Natural killer cell (primary cell): ENCODE measurements around the gene MZF1. TPM values are rescaled to one million over a fixed set of nuclear protein-coding genes. Genes with fewer than 3 reads are reported as not detected.
A peak's percentile ranks its signal among the peaks of the same experiment; 100 is the strongest.

Experiments used
- ATAC-seq, 3 donors: fragments of 150-1000 bp in 2 of 3; fragments of 200-7000 bp in 1 of 3; cut with Tn5 transposase; 1 replicate in 1 of 3; 2 replicates in 2 of 3; pipeline ENCODE4 v1.10.0; 2021; ENCODE audit warnings: mild to moderate bottlenecking in 2 of 3, moderate library complexity in 2 of 3
- DNase-seq, 2 donors: peaks; one replicate each; pipeline versions ENCODE4 v3.0.0 to v3.0.0-alpha.2; 2013 to 2021; ENCODE audit warnings: mixed read lengths in 1 of 2
- H3K27ac ChIP-seq: one replicate; pipeline ENCODE4 v1.5.1; 2013; ENCODE audit warnings: mild to moderate bottlenecking, low read length
- H3K27me3 ChIP-seq: one replicate; pipeline ENCODE4 v1.6.1; 2013; ENCODE audit warnings: low read length; ENCODE audit not compliant: control insufficient read depth, insufficient read depth
- H3K36me3 ChIP-seq: one replicate; pipeline ENCODE4 v1.6.1; 2013; ENCODE audit warnings: low read length; ENCODE audit not compliant: control insufficient read depth, insufficient read depth
- H3K4me1 ChIP-seq: one replicate; pipeline ENCODE4 v1.6.1; 2013; ENCODE audit warnings: low read length; ENCODE audit not compliant: control insufficient read depth, insufficient read depth
- H3K4me3 ChIP-seq: one replicate; pipeline ENCODE4 v1.5.1; 2013; ENCODE audit warnings: low read length
- H3K9me3 ChIP-seq: one replicate; pipeline ENCODE4 v1.6.1; 2013; ENCODE audit warnings: low read length; ENCODE audit not compliant: control insufficient read depth, insufficient read depth
- H3K27ac Mint-ChIP-seq, 2 donors: one replicate each; pipeline ENCODE4 v1.8.0; 2022; ENCODE audit warnings: mild to moderate bottlenecking in 2 of 2, mixed read lengths in 2 of 2, moderate library complexity in 1 of 2
- H3K27me3 Mint-ChIP-seq, 2 donors: one replicate each; pipeline ENCODE4 v1.8.0; 2022; ENCODE audit warnings: low read depth in 2 of 2, mixed read lengths in 2 of 2
- H3K36me3 Mint-ChIP-seq: one replicate; pipeline ENCODE4 v1.8.0; 2022; ENCODE audit warnings: mixed read lengths
- H3K4me1 Mint-ChIP-seq, 2 donors: one replicate each; pipeline ENCODE4 v1.8.0; 2022; ENCODE audit warnings: mixed read lengths in 2 of 2
- H3K4me3 Mint-ChIP-seq: one replicate; pipeline ENCODE4 v1.8.0; 2022; ENCODE audit warnings: mild to moderate bottlenecking, moderate library complexity, mixed read lengths
- H3K9me3 Mint-ChIP-seq, 2 donors: one replicate each; pipeline ENCODE4 v1.8.0; 2022; ENCODE audit warnings: mixed read lengths in 2 of 2
- WGBS: methylation state at CpG from one replicate; pipeline ENCODE4 v1.1.7; 2013; ENCODE audit warnings: missing lambda C conversion rate; ENCODE audit not compliant: insufficient coverage; 5-methylcytosine and 5-hydroxymethylcytosine counted together
- intact Hi-C: fragments of 100-400 bp; cut with micrococcal nuclease; formaldehyde crosslinking; loops from one replicate; pipeline ENCODE4 v1.14.2; 2022
- total RNA-seq, 4 donors: library from RNA; stranded (reverse); fragments of 120-200 nt in 1 of 4; gene quantifications; one replicate each; pipeline versions ENCODE4 v1.2.3 to v1.2.4, GENCODE V29; 2013 to 2022
- TF ChIP-seq, protein P1 (sequence below): fragments of 200-600 bp; IDR thresholded peaks from one replicate; pipeline ENCODE4 v1.8.0; 2022; ENCODE audit warnings: antibody characterized with exemption

Gene MZF1
- total RNA-seq, 3 donors from 2014 or later (not counting 1 experiment from before 2014, with no cell fraction given): 24.9 to 40.1 (median 37.3) TPM

DNA sequence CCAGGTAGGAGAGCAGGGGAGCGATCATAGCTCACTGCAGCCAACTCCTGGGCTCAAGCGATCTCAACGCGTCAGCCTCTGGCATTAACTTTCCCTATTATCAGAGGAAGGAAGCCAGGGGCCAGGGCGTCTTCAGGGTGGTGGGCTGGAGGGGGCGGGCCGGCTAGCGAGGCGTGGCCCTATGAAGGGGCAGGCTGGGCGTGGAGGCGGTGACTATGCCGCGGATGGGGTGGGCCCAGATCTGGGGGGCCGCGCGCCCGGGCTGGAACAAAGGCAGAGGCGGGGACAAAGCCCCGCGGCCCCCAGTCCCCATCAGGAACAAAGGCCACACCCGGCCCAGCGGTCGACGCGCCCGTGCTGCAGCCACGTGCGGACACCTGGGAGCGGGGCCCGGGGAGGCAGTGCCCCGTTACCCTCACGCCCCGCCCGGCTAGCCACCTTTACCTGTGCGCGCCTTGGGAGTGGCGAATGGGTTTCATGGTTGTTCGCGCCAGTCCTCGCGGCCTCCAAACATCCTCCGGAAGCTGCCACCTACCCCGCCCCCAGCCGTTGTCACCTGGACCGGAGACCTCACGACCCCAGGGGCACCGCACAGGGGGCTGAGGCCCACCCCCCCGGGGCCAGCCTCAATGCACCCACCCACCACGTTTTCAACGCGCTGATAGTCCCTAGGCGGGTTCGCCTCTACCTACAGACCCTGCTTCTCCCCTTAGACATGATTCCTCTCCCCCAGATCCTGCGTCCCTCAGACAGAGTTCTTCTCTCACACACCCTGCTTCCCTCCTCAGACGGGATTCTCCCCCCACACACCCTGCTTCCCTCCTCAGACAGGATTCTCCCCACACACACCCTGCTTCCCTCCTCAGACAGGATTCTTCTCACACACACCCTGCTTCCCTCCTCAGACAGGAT, 34.6 kb downstream of the MZF1 start:
- no peak overlapping the region for H3K27ac ChIP-seq
- H3K27me3 ChIP-seq: peaks cover 9% of the 10 kb centered on the region
- Mint-ChIP-seq H3K27me3 (peaks cover under 1 to 15% of the 10 kb centered on the region in 2 donors), H3K36me3 (no peaks in the 10 kb centered on the region), H3K4me3 (peak overlapping the region; percentile 59), H3K9me3 (no peaks in the 10 kb centered on the region), H3K27ac (peak overlapping the region in 1 of 2 donors; percentile 68), H3K4me1 (peaks cover 2 to 14% of the 10 kb centered on the region in 2 donors)
- peaks cover 18% of the 10 kb centered on the region for H3K4me1 ChIP-seq
- H3K4me3 ChIP-seq: peak overlapping the region; percentile 9
- TF ChIP-seq, protein P1, sequence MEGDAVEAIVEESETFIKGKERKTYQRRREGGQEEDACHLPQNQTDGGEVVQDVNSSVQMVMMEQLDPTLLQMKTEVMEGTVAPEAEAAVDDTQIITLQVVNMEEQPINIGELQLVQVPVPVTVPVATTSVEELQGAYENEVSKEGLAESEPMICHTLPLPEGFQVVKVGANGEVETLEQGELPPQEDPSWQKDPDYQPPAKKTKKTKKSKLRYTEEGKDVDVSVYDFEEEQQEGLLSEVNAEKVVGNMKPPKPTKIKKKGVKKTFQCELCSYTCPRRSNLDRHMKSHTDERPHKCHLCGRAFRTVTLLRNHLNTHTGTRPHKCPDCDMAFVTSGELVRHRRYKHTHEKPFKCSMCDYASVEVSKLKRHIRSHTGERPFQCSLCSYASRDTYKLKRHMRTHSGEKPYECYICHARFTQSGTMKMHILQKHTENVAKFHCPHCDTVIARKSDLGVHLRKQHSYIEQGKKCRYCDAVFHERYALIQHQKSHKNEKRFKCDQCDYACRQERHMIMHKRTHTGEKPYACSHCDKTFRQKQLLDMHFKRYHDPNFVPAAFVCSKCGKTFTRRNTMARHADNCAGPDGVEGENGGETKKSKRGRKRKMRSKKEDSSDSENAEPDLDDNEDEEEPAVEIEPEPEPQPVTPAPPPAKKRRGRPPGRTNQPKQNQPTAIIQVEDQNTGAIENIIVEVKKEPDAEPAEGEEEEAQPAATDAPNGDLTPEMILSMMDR: no peak
- H3K9me3 ChIP-seq: no peaks in the 10 kb centered on the region
- 1% methylated on average over 55 of the region's 55 CpGs for WGBS
- ATAC-seq (peak in 2 of 3 donors; percentile 46 to 48), DNase-seq (peak in 1 of 2 donors; percentile 56)
- intact Hi-C loops: no loop called here
- H3K36me3 ChIP-seq: no peaks in the 10 kb centered on the region

DNA sequence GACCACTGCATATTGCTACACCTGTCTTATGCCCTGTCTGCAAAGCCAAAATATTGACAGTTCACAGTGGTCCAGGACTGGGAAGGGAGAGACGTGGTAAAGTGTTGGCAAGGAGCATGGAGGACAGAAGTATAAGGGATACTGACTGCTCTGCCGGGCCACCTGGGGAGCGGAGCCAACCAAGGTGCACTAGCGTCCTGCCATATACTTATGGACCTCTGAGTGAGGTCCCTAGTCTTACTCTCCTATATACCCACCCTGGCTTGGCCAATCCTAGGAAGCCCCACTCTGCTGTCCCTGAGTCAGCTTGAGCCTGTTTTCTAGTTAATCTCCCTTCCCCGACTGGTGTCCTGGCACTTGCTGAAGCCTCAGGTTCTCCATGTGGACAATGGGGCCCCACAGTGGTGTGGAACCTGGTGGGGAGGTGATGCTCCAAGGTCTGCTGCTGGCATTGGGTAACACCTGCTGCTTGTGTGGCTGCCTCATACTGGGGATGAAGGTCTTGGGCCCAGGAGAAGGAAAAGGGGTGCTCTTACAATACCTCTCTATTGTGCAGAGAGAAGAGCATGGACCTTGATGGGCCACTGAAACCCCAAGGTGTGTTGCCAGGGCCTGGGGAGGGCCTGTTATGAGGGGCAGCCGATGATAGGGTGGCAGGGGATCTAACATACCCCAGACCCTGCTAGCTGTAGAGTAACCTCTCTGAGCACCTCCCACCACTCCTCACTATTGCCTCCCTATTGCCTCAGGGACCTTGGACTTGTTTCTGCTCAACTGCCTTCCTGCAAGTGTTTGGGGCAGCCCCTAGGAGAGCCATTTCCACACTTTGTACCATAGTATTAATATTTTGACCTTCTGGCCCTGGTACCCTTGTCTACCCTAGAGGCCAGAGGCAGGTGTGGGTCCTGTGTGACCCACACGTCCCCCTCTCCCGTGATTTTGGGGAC, 36.0 kb downstream of the MZF1 start:
- no peak overlapping the region for H3K27ac Mint-ChIP-seq
- DNase-seq: no peak
- peaks cover 9% of the 10 kb centered on the region for H3K27me3 ChIP-seq
- ATAC-seq: no peak
- peaks cover 14% of the 10 kb centered on the region for H3K4me1 ChIP-seq
- H3K4me3 ChIP-seq: no peak overlapping the region
- WGBS: 93% methylated on average over 8 of the region's 8 CpGs
- no peaks in the 10 kb centered on the region for H3K9me3 Mint-ChIP-seq
- H3K9me3 ChIP-seq: no peaks in the 10 kb centered on the region
- peaks cover 0 to 13% of the 10 kb centered on the region in 2 donors for H3K27me3 Mint-ChIP-seq
- no peaks in the 10 kb centered on the region for H3K36me3 ChIP-seq
- peaks cover 0 to 11% of the 10 kb centered on the region in 2 donors for H3K4me1 Mint-ChIP-seq
- no peak overlapping the region for H3K4me3 Mint-ChIP-seq
- no peaks in the 10 kb centered on the region for H3K36me3 Mint-ChIP-seq
- intact Hi-C loops: no loop called here
- no peak overlapping the region for H3K27ac ChIP-seq
- TF ChIP-seq, protein P1: no peak

DNA sequence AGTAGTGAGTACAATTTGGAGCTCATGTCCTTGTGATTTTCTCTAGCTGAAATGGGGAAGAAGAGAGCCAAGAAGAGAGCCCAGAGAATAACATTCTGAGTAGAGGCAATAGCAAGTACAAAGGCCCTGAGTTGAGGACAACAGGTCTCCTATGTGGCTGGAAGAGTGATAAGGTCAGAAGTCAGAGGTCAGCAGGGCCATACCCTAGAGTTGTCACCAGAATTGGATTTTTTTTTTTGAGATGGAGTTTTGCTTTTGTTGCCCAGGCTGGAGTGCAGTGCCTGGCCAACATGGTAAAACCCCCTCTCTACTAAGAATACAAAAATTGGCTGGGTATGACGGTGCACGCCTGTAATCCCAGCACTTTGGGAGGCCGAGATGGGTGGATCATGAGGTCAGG, 37.3 kb downstream of the MZF1 start:
- no peak for ATAC-seq
- H3K36me3 Mint-ChIP-seq: no peaks in the 10 kb centered on the region
- Histone ChIP-seq H3K4me1 (peaks cover 14% of the 10 kb centered on the region), H3K27ac (no peak overlapping the region), H3K9me3 (no peaks in the 10 kb centered on the region), H3K27me3 (peaks cover 9% of the 10 kb centered on the region), H3K36me3 (no peaks in the 10 kb centered on the region), H3K4me3 (no peak overlapping the region)
- peaks cover 0 to 11% of the 10 kb centered on the region in 2 donors for H3K4me1 Mint-ChIP-seq
- DNase-seq: no peak
- WGBS: 100% methylated on average over 2 of the region's 3 CpGs
- no peak overlapping the region for H3K27ac Mint-ChIP-seq
- peaks cover 0 to 13% of the 10 kb centered on the region in 2 donors for H3K27me3 Mint-ChIP-seq
- no peaks in the 10 kb centered on the region for H3K9me3 Mint-ChIP-seq
- TF ChIP-seq, protein P1: no peak
- H3K4me3 Mint-ChIP-seq: no peak overlapping the region
- intact Hi-C loops: no loop called here
